Peyer's patch (tissue), 4 donors: ENCODE measurements around the gene CSN3.

Experiments
- CTCF ChIP-seq, 6 experiments: fragments of 450-650 bp in 4 of 6; fragments of 200-600 bp in 2 of 6; sonication (generic) in 1 of 6; IDR thresholded peaks; one replicate each; pipeline ENCODE4 v1.5.1; 2017 to 2019; ENCODE audit warnings: antibody characterized with exemption in 6 of 6, mild to moderate bottlenecking in 3 of 6, moderate library complexity in 1 of 6
- POLR2A ChIP-seq, 2 donors: fragments of 450-650 bp; IDR thresholded peaks; one replicate each; pipeline ENCODE4 v1.5.1; 2017; ENCODE audit warnings: antibody characterized with exemption in 2 of 2, mild to moderate bottlenecking in 2 of 2, moderate library complexity in 2 of 2

- TF ChIP-seq POLR2A (IDR thresholded peaks at IDR 0.05) (no peak), CTCF (IDR thresholded peaks at IDR 0.05) (no peak)
Measured at GRCh38 chr4:70239884-70240591, 2.4 kb upstream of the CSN3 start.
